ENCODE results near the gene MARCHF3.

DNA sequence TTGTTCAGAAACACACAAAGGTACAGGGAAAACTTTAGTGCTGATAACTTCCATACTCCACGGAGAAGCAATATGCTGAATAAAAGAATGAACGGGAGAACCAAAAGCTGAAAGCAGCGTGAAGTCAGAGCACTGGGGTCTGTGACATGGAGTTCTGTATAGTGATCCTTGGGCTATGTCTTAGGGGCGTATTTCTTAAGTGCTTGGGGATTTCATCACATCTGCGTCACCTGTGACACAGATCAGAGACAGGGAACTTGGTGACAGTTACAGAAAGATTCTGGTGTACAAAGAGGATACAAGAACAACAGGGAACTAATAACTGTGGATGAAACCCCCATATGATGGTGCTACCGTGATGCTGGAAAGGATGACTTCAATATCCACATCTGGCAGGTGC, 81.9 kb downstream of the MARCHF3 start:
- TF ChIP-seq POLR2AphosphoS5 (IDR thresholded peaks at IDR 0.05; ENCODE audit: low read depth, low read length) (no peak), TAF1 (IDR thresholded peaks at IDR 0.05; ENCODE audit: borderline replicate concordance, low read depth, low read length) (no peak), POLR2A (IDR thresholded peaks at IDR 0.05; ENCODE audit: low read depth, low read length) (no peak)

Measured in GM12892 (cell line).